Gastroesophageal sphincter (tissue), 4 donors: Measurements from ENCODE around the gene MAP4K2. TPM values are rescaled to one million over a fixed set of nuclear protein-coding genes. Genes with fewer than 3 reads are reported as not detected.

Experiments
- ATAC-seq: fragments of 150-250 bp; one replicate; pipeline ENCODE4 v1.9.1; 2016; ENCODE audit warnings: mild to moderate bottlenecking, moderate library complexity
- H3K27ac ChIP-seq, 4 donors: fragments of 200-600 bp; sonication (generic) in 3 of 4; 1 replicate in 3 of 4; 2 replicates in 1 of 4; pipeline ENCODE4 v1.5.1; 2016 to 2019
- H3K27me3 ChIP-seq: fragments of 200-600 bp; sonication (generic); one replicate; pipeline ENCODE4 v1.5.1; 2019
- H3K36me3 ChIP-seq, 2 donors: fragments of 200-600 bp; sonication (generic); one replicate each; pipeline ENCODE4 v1.5.1; 2019; ENCODE audit warnings: control low read depth in 1 of 2
- H3K4me1 ChIP-seq, 3 donors: fragments of 200-600 bp; sonication (generic); 1 replicate in 2 of 3; 2 replicates in 1 of 3; pipeline ENCODE4 v1.5.1; 2016 to 2019; ENCODE audit warnings: control low read depth in 2 of 3
- H3K4me3 ChIP-seq, 2 donors: fragments of 200-600 bp; sonication (generic); one replicate each; pipeline ENCODE4 v1.5.1; 2019; ENCODE audit warnings: mild to moderate bottlenecking in 1 of 2, moderate library complexity in 1 of 2
- H3K9me3 ChIP-seq, 3 donors: fragments of 200-600 bp; sonication (generic); one replicate each; pipeline ENCODE4 v1.5.1; 2017 to 2019; ENCODE audit warnings: control low read depth in 2 of 3
- CTCF ChIP-seq, 4 experiments: fragments of 200-600 bp in 2 of 4; fragments of 450-650 bp in 2 of 4; sonication (generic) in 1 of 4; IDR thresholded peaks; one replicate each; pipeline ENCODE4 v1.5.1; 2017 to 2019; ENCODE audit warnings: antibody characterized with exemption in 4 of 4, mild to moderate bottlenecking in 2 of 4, moderate library complexity in 2 of 4
- EP300 ChIP-seq: sonication (generic); formaldehyde crosslinking; IDR thresholded peaks from one replicate; pipeline ENCODE4 v1.6.1; 2017; ENCODE audit warnings: antibody characterized with exemption, mild to moderate bottlenecking
- POLR2A ChIP-seq, 2 donors: fragments of 450-650 bp; IDR thresholded peaks; one replicate each; pipeline ENCODE4 v1.6.1; 2017; ENCODE audit warnings: antibody characterized with exemption in 2 of 2, mild to moderate bottlenecking in 2 of 2, moderate library complexity in 1 of 2
- POLR2AphosphoS5 ChIP-seq: sonication (generic); formaldehyde crosslinking; IDR thresholded peaks from one replicate; pipeline ENCODE4 v1.6.1; 2017; ENCODE audit warnings: antibody characterized with exemption
- WGBS, 2 donors: methylation state at CpG; one replicate each; pipeline ENCODE4 v1.1.5; 2018; ENCODE audit warnings: low coverage in 1 of 2; 5-methylcytosine and 5-hydroxymethylcytosine counted together
- total RNA-seq, 4 donors: library from RNA; depleted of rRNA; stranded (reverse); fragments of >200 nt; gene quantifications; one replicate each; pipeline ENCODE4 v1.1.0, GENCODE V29; 2016

MAP4K2 gene
- total RNA-seq, 4 donors from 2014 or later: 17.6 to 24.0 (median 19.6) TPM

- no peak for ATAC-seq
- no peak for TF ChIP-seq POLR2AphosphoS5
- no peak for TF ChIP-seq POLR2A (IDR thresholded peaks at IDR 0.05)
- TF ChIP-seq CTCF (IDR thresholded peaks at IDR 0.05): no peak
- TF ChIP-seq EP300: no peak
Measured at GRCh38 chr11:64834031-64834722, 31.2 kb upstream of the MAP4K2 start.

GRCh38 chr11:64833509-64833908 lies 30.5 kb upstream of the MAP4K2 start:
- H3K27ac ChIP-seq: no peak overlapping the region
- TF ChIP-seq EP300 (no peak), POLR2AphosphoS5 (no peak), CTCF (IDR thresholded peaks at IDR 0.05) (no peak), POLR2A (IDR thresholded peaks at IDR 0.05) (no peak)
- no peak for ATAC-seq

More at GRCh38 chr11:64834031-64834722, 31.2 kb upstream of the MAP4K2 start:
- Histone ChIP-seq H3K4me3 (no peak overlapping the region), H3K36me3 (no peaks in the 10 kb centered on the region), H3K27me3 (no peaks in the 10 kb centered on the region), H3K4me1 (no peaks in the 10 kb centered on the region), H3K27ac (no peak overlapping the region), H3K9me3 (no peaks in the 10 kb centered on the region)
- no CpG with 5 or more reads among the region's 25 CpGs for WGBS, 2 donors

GRCh38 chr11:64833198-64833502 lies 30.1 kb upstream of the MAP4K2 start:
- H3K4me1 ChIP-seq: no peaks in the 10 kb centered on the region
- no peaks in the 10 kb centered on the region for H3K9me3 ChIP-seq
- TF ChIP-seq POLR2AphosphoS5: no peak
- TF ChIP-seq CTCF (IDR thresholded peaks at IDR 0.05): no peak
- no peak for TF ChIP-seq POLR2A (IDR thresholded peaks at IDR 0.05)
- no peak for TF ChIP-seq EP300
- H3K4me3 ChIP-seq: no peak overlapping the region
- ATAC-seq: no peak
- H3K27me3 ChIP-seq: no peaks in the 10 kb centered on the region
- WGBS, 2 donors: 60 to 100% methylated on average over 1 of the region's 12 CpGs
- no peaks in the 10 kb centered on the region for H3K36me3 ChIP-seq
- no peak overlapping the region for H3K27ac ChIP-seq

More at GRCh38 chr11:64833509-64833908, 30.5 kb upstream of the MAP4K2 start:
- H3K4me3 ChIP-seq: no peak overlapping the region
- WGBS, 2 donors: no CpG with 5 or more reads among the region's 10 CpGs
- no peaks in the 10 kb centered on the region for H3K36me3 ChIP-seq
- H3K9me3 ChIP-seq: no peaks in the 10 kb centered on the region
- H3K4me1 ChIP-seq: no peaks in the 10 kb centered on the region
- H3K27me3 ChIP-seq: no peaks in the 10 kb centered on the region

- Histone ChIP-seq H3K27ac (no peak overlapping the region), H3K36me3 (no peaks in the 10 kb centered on the region), H3K4me3 (no peak overlapping the region), H3K27me3 (no peaks in the 10 kb centered on the region), H3K9me3 (no peaks in the 10 kb centered on the region), H3K4me1 (no peaks in the 10 kb centered on the region)
- no peak for TF ChIP-seq CTCF (IDR thresholded peaks at IDR 0.05)
- WGBS, 2 donors: 80 to 92% methylated on average over 1 to 2 of the region's 21 CpGs
- ATAC-seq: no peak
Measured at GRCh38 chr11:64832467-64833197, 29.6 kb upstream of the MAP4K2 start.

GRCh38 chr11:64831411-64831891 lies 28.4 kb upstream of the MAP4K2 start:
- 100% methylated on average over 2 of the region's 24 CpGs; no CpG with 5 or more reads in 1 of the 2 donors for WGBS, 2 donors
- H3K27ac ChIP-seq: no peak overlapping the region

More at GRCh38 chr11:64831411-64831891, 28.4 kb upstream of the MAP4K2 start:
- H3K4me1 ChIP-seq: no peaks in the 10 kb centered on the region
- no peaks in the 10 kb centered on the region for H3K27me3 ChIP-seq
- no peak overlapping the region for H3K4me3 ChIP-seq
- ATAC-seq: no peak
- TF ChIP-seq POLR2AphosphoS5 (no peak), POLR2A (IDR thresholded peaks at IDR 0.05) (no peak), EP300 (no peak), CTCF (IDR thresholded peaks at IDR 0.05) (no peak)
- no peaks in the 10 kb centered on the region for H3K9me3 ChIP-seq
- no peaks in the 10 kb centered on the region for H3K36me3 ChIP-seq
